ENCODE measurements around the gene TRIM47. TPM values are rescaled to one million over a fixed set of nuclear protein-coding genes. Genes with fewer than 3 reads are reported as not detected.

TRIM47 gene
- total and polyA plus RNA-seq, 2 of the 13 experiments (the other 11 are each of a cell fraction or from before 2014, with no cell fraction given) = 33.5 to 82.0 TPM

- TF ChIP-seq ZNF687 (CRISPR knock-in tag; IDR thresholded peaks at IDR 0.05) (peak; percentile 99), NKX3-1 (CRISPR knock-in tag; IDR thresholded peaks at IDR 0.05) (peak; percentile 80; the same call in 1 of the 2 replicates), ZNF660 (CRISPR knock-in tag; IDR thresholded peaks at IDR 0.05; ENCODE audit: borderline replicate concordance, low read depth) (no peak), NONO (IDR thresholded peaks at IDR 0.05) (no peak), NONO (CRISPR knock-in tag; conservative IDR thresholded peaks at IDR 0.05) (peak; percentile 99), ZNF614 (CRISPR knock-in tag; IDR thresholded peaks at IDR 0.05; ENCODE audit: borderline replicate concordance) (peak; percentile 99), ELK4 (CRISPR knock-in tag; IDR thresholded peaks at IDR 0.05; ENCODE audit: borderline replicate concordance) (peak; percentile 5; the same call in 1 of the 2 replicates), PAF1 (CRISPR knock-in tag; IDR thresholded peaks at IDR 0.05) (no peak), GMEB1 (CRISPR knock-in tag; IDR thresholded peaks at IDR 0.05; ENCODE audit: borderline replicate concordance) (peak; percentile 91), BRCA1 (CRISPR knock-in tag; IDR thresholded peaks at IDR 0.05) (peak; percentile 86; the same call in 1 of the 2 replicates), ZBTB10 (CRISPR knock-in tag; IDR thresholded peaks at IDR 0.05; ENCODE audit: borderline replicate concordance) (peak; percentile 66; the same call in 1 of the 2 replicates)
- TF ChIP-seq, protein P1, sequence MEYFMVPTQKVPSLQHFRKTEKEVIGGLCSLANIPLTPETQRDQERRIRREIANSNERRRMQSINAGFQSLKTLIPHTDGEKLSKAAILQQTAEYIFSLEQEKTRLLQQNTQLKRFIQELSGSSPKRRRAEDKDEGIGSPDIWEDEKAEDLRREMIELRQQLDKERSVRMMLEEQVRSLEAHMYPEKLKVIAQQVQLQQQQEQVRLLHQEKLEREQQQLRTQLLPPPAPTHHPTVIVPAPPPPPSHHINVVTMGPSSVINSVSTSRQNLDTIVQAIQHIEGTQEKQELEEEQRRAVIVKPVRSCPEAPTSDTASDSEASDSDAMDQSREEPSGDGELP (IDR thresholded peaks at IDR 0.05; ENCODE audit: borderline replicate concordance, low read depth) = peak; percentile 89
Measured at GRCh38 chr17:75904749-75905521, 26.6 kb upstream of the TRIM47 start, which contains the start of gene MRPL38 (continued).

Measured in HepG2 (cell line).